SKM-1 treated with dmso at 0.1 percent for 144 hours (cell line): ENCODE data around the gene PEX10.

Experiments
- DNase-seq: peaks from one replicate; lab custom pipeline; 2025; ENCODE audit not compliant: unreplicated experiment; lab: John Stamatoyannopoulos, UW

Gene PEX10

DNA sequence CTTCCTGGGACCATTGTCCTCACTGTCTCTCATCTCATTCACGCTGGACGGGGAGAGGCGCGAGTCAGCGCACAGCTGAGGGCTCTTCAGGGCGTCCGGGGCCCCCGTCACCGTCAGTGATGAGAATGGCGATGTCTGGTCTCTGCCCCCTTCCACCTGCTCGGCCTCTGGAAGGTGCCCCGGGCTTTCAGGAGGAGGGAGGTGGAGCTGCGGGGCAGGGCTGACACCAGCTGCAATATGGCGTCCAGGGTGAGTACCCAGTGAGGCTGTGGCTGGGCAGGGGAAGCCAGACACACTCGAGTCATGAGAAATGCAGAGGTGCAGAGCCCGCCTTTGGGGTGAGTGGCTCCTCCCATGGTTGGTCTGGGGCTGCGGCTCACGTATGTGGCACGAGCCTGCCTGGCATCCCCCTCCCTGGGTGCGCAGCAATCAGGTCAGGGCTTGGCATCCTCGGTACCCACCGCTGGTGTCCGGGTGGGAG lies 36.1 kb downstream of the PEX10 start:
- DNase-seq = no peak

DNA sequence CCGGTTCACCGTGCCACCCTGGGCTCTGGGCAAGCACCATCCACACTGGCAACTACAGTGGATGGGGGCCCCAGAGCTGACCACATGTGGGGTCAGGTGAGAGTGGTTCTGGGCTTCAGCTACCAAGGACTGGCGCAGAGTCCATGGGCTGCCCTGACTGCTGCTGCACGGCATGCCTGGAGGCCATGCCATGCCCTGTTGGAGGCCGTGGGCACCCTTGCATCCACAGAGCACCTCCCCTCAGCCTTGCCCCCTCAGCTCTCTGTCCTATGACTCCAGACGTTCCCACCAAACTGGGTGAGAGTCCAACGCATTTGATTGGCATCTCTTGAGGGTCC lies 36.5 kb downstream of the PEX10 start:
- DNase-seq = no peak

DNA sequence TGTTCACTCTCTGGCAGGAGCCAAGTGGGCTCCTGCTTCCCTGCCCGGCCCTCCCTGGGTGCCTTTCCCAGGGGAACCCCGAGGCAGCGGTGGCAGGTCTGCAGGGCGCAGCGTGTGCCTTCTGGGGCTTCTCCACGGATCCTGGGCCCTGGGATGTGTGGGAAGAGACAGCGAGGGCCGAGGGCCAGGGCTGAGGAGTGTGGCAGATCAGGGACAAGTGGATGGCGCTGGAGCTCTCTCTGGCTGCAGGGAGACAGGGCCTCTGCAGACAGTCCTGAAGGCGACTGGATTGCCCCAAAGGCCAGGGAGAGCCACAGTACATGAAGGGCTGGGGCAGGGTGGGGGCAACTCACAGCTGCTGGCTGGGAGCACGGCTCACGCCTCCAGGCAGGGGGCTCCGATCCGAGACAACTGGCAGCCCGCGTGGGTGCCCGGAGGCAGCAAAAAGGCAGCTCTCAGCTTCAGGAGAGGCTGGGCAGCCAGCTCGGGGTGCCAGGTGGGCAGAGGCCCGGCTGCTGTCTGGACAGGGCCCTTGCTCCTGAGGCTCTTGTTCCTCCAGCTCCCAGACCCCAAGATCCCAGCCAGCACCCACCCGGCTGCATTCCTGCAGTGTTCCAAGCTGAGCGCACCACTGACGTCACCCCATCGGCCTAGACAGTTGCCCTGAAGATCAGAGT lies 37.0 kb downstream of the PEX10 start:
- DNase-seq = no peak

DNA sequence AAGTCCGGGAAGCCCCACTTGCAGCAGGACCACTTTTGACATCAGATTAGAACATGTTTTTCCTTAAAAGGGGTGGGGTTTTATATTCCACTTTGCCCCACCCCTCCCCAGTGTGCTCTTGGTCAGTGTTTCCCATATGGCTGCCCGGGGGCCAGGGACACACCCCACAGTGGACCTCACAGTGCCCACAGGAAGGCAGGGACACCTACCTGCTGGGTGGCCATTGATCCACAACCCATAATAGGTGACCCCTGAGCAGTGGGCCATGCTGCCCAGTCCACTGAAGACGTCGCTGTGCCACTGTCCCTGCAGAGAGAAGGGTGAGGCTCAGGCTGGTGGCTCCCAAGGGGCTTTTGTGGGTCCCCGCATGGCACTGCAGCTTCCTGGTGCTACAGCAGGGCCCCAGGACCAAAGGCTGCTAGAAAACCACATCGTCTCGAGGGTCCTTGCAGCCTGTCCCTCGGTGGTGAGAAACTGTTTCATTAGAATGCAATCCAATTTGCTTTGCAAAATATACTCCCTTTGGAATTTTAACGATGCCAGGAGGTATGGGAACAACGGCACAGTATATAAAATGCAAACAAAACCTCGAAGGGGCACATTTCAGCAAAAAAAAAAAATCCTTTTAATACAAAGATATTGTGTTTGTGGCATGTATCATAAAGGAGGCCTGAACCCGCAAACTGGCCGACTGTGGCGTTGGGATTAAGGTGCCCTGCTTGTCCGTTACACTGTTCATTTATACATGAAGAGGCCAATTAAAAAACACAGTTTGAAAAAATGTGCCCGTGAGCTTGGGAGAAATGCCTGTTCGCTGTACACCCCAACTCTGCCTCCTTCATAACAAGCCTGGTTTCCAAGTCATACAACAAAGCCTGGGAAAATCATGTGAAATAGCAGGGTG lies 37.9 kb downstream of the PEX10 start:
- no peak for DNase-seq

DNA sequence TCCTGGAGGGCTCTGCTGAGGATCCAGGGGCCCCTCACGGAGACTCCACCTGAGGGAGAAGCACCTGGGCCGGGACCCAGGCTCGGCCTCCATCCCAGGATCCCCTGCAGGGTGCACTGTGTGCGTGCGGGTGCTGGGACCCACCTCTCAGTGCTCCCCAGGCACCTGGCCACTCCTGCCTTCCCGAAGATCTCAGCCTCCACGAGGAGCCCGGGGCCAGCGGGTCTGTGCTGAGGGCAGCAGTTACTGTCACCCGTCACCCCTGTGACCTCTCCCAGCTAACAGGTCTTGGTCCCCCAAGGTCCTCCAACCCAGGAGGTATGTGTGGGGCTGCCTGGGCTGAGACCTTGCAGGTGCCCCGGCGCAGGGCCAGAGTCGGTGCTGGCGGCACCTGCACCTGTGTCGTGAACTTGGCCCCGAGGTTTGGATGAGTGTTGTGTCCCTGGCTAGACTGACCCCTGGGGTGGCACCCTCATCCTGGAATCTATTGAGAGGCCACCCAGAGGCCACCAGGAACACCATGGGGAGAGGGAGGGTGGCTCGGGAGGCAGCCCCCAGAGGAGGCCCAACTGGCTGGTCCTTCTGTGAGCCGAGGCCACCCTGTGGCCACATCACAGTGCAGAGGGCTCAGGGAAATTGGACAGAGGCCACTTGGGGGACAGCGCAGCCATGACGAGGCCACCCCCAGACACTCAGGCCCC lies 38.7 kb downstream of the PEX10 start:
- DNase-seq = no peak

DNA sequence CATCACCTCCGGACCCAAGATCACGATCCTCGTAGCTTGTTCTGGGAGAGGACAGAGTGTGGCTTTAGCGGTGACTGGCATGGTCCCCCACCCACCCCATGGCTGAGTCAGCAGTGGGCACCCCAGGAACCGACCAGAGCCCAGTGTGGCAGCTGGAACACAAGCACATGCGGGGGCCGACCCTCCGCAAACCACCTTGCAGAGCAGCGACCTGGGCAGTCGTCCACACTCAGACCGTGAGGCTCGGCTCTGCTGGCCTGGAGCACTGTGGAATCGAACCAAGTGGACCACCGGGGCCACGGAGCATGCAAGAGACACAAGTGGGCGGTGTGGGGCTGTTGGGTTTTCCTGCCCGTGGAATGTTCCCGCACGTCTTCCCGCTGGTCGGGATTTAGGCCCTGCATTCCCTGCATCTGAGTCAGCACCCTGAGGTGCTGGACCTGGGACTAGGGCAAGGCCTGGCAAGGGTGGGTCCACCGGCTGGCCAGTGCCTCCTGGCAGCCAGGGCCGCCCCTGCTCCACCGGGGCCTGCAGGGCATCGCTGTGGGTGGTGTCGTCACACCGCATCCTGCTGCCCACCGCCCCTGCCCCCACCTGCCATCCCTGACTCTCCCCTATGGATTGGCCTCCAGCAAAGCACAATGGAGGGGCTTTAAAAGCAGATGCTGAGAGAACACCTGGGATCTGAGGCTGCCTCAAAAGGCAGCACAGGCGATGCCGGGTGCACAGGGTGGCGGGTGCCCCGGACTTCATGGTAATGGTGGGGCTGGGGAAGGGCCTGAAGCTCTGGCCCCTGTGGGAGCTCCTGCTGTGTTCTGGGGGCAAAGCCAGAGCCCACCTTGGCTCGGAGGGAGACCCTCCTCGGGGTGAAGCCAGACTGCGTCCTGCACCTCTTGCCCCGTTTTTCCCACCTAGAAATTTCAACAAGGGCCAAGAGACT lies 39.5 kb downstream of the PEX10 start:
- DNase-seq = no peak

DNA sequence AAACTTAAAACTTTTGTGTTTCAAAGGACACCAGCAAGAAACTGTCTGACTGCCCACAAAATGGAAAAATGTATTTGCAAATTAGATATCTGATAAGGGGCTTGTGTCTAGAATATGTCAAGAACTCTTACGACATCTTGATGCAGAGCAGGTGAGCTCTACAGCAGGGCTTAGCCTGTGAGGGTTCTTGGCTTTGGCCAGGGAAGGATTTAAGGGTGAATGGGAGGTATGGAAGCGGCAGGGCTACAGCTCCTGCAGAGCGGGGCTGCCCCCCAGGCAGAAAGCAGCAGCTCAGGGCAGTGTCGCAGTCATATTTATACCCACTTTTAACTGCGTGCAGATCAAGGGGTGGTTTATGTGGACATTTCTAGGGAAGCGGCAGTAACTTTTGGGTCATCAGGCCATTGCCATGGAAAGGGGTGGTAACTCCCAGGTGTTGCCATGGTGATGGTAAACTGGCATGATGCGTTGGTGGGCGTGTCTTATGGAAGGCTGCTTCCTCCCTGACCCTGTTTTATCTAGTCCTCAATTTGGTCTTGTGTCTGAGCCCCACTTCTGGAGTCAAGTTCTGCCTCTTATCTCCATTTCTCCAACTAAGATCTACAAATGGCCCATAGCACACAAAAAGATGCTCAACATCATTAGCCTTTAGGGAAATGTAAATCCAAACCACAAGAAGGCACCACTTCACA lies 44.2 kb downstream of the PEX10 start:
- DNase-seq = no peak

DNA sequence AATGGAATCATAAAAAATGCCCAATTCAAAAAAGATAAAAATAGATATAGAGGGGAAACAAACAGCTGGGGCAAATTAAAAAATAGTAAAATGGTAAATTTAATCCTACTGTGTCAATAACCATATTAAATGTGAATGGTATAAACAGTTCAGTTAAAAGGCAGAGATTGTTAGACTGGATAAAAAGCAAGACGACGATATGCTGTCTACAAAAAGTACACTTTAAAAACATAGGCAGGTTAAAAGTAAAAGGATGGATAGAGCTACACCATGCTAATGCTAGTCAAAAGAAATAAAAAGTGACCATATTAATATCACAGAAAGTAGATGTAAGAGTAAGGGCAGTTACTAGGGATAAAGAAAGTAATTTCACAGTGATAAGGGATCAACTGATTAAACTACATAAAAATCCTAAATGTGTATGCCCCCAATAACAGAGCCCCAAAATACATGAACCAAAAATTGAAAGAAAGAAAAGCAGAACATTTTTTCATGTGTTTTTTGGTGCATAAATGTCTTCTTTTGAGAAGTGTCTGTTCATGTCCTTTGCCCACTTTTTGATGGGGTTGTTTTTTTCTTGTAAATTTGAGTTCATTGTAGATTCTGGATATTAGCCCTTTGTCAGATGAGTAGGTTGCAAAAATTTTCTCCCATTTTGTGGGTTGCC lies 48.4 kb downstream of the PEX10 start:
- DNase-seq = no peak

DNA sequence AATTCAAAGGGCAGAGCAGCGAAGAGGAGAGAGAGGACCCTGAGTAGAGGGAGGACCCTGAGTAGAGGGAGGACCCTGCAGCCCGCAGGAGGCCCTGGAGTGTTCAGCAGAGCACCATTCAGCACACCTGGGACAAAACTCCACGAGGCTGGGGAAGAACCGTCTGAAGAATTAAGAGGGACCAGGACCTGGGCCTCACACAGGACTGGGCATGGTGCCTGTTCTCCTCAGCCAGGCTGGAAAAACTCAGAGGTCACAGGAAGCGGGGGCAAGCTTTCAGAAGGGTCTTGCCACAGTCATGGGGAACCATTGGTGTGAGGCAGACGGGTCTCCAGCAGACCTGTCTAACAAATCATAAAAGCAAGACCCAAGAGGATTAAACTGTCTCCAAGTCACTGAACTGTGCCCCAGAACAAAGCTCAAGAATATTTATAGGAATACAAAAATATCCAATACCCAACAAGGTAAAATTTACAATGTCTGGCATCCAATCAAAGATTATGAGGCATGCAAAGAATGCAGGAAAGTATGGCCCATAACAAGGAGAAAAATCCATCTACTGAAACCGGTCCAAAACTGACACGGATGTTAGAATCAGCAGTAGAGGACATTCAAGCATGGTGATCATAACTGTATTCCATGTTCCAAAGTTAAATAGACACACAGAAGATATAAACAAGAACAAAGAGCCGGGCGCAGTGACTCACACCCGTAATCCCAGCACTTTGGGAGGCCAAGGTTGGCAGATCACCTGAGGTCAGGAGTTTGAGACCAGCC lies 51.6 kb downstream of the PEX10 start:
- no peak for DNase-seq

DNA sequence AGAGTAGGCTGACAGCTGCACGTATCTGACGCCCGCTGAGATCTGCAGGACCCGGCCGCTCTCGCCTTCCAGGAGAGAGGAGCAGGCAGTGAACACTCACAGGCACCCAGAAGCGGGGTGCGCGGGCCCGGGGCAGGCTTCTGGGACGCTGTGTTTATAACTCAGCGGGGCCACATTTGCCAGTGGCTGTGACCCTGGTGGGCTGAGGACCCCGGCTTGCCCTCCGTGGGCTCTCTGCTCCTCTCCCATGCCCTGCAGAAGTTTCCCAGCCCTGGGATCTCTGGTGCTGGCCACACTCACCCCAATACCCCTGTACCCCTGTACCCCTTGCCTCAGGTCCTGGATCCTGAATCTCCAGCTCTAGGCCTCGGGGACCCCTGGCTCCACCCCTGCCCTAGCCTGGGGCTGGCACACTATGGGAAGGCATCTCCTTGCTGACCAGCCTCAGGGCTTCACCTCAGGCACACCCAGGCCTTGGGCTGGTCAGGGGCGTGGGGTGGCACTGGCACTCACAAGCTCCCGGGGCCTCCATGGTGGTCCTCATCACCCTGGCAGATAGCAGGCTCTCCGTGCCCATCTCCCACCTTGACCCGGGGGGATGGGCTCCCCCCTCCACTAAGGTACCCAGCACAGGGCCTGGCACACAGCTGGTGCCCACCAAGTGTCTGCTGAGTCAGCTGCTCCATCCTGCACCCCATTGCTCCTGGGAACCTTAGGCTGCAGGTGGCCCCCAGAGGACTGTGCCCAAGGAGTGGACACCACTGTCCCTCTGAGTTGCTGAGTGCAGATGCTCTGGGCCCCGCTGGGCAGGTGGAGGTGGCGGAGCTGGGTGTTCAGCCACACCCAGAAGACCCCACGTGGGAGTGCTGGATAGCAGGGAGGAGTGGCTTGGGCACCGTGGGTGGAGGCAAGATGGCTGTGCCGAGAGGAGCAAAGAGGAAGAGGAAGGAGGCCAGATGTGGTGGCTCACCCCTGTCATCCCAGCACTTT lies 53.4 kb downstream of the PEX10 start:
- DNase-seq = no peak

DNA sequence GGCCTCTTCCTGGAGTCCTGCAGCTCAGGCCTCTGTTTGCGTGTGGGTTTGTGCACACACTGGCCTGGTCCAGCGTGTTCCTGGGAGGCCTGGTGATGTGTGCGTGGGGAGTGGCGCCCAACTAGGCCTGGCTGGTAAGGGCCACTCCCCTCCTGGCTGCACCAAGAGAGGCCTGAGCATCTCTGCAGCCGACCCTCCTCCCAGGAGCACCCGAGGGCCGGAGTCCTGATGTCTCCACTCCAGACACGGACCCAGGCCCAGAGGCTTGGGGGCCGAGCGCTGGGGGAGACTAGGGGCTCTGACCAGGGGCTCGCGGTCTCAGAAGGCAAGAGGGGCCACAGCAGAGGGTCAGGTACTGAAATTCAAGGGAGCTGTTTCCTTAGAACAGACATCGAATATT lies 54.3 kb downstream of the PEX10 start:
- DNase-seq = no peak

DNA sequence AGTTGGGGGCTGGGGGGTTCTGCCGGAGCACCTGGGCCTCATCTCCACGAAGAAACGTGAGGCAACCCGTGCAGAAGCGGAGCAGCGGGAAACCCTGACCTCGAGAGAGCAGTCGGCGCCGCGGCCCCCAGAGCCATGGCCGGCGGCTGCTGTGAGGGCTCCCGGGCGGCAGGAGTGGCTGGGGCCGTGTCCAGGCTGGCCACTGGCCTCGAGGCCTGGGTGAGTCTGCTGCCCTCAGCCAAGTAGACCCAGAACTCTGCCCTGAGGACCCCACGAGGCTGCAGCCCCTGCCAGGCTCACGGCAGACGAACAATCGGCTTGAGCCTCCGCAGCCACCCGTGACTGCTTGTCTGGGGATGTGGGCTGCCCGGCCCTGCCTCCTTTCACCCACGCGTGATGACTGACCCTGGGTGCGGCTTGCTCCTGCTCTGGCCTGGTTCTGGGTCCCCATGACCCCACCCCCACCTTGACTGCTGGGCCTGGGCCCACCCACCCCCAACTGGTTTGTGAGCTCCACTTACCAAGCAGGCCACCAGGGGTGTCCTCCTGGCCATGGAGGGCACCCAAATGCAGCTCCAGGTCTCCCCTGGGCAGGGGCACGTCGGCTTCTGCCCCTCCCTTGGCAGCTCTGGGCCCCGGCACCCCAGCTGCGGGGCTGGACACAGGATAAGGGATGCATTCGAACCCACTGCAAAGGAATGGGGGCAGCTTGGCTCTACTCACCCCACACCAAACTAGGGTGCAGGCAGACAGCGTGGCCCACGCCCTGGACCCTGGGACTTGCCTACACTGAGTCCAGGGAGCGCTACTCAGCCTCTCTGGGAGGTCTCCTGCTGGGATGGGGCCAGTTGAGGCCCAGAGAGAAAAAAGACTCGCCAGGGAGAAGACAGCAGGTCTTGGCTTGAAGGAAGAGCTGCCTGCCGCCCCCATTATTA lies 55.2 kb downstream of the PEX10 start:
- no peak for DNase-seq

DNA sequence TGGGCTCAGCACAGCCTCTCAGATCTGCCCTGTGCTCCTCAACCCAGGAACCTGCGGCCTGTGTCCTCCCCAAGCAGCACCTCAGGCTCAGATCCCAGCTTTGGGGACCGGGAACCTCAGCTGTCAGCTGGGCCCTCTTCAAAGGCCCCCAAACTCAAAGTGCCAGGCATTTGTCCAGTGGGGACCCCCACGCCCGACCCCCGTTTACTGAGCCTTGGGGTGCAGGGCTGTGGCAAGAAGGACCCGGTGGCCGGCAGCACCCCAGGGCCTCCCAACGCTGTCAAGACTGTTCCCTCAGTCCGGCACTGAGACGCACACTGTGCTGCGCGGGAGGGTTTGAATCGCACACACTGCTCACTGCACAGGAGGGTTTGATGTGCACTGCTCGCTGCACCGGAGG lies 56.0 kb downstream of the PEX10 start:
- no peak for DNase-seq

DNA sequence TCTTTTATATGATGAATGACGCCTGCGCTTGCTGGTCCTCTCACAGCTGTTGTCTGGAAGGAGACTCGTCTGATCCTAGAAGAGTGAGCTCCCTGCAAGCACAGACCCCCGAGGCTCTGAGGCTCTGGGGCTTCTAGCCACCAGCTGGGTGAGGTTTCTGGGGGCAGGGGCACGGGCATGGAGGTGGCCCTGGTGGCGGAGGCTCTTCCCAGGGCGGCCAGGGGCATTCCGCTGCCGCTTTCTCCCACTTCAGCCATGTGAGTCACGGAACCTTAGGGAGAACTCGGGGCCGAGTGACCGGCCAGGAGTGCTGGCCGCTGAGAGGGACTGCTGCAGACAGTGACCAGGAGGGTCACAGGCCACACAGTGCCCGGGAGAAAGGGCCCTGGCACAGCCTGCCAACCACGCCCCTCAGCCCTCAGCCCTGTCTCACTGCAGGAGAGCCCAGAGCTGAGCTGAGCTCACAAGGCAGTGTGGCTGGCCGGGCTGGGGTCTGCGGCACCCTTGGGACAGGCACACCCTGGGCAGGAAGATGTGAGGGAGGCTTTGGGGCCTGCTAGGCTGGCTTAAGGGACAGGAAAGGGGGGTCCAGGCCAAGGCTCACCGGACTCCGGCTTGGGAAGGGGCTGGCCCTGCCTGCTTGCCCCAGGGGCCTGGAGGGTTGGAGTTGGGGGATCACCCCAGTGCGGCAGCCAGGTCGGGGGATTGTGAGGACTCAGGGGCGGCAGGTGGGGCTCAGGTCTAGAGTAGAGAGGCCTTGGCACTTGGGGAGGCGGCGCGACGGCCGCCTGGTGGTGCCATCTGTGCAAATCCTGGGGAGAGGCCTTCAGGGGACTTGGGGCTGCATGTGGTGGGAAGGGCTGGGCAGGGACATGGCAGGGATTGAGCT lies 56.7 kb downstream of the PEX10 start:
- DNase-seq = no peak

DNA sequence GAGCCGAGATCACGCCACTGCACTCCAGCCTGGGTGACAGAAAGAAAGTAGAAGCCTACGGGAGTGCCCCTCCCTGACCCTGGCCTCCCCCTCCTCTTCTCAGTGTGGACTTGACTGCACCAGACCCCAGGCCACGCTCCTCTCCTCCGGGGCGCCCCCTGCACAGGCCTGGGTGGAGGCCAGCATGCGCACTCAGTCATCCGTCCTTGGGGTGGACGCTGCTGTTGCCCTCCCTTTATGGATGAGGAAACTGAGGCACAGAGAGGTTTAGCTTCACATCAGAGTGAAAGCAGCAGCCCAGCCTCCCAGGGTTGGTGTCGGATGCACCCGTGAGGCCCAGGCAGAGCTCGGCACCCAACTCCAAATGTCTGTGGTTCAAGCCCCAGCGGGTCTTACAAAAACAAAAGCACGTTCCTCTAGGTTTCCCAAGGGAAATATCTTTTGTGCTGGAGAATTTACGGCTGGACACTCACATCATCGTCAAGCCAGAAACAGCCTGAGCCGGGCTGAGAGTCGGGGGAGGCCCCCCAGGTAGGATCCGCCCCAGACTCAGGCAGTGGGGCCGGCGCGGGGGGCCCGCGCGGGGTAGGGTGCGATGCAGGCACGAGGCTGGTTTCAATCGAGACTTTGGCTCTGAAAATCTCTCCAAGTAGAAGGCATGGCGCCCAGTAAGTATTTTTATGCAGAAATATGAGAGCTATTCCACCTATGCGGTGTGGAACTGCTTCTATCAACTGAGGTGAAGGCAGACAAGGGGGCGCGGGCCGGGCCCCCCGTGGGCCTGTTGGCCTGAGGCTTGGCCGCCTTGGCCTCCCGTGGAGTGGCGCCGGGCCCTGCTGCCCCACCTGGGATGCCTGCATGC lies 57.6 kb downstream of the PEX10 start:
- no peak for DNase-seq
